Measurements from ENCODE around the gene ZNF3.

The ZNF3 gene

DNA sequence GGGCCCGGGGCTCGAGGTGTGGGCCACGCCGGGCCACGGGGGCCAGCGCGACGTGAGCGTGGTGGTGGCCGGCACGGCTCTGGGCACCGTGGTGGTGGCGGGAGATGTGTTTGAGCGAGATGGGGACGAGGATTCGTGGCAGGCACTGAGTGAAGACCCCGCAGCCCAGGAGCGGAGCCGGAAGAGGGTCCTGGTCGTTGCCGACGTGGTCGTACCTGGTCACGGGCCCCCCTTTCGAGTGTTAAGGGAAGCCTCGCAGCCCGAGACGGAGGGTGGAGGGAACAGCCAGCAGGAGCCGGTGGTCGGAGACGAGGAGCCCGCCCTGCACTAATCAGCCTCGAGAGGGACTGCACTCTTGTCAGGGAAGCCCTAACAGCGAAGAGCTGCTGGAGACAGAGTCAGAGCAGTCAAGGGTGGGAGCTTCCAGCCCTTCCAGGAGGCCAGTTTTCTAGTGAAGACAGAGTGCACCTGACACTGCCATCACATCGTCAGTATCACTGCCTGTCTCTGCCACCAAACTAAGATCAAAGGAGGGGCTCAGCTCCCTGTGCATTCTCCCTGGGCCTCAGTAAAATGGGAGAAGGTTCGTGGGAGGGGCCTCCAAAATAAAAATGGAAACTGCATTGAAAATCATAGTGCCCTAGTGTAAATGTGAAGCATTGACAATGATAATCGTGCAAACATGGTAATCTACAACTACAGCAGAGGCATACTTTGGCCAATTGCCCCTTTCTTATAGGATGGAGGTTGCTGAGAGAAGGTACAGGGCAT is 46.5 kb upstream of the ZNF3 start:
- Histone ChIP-seq H3K27ac (ENCODE audit: extremely low read depth, low read depth, low read length) (peak overlapping the region; percentile 98; the same call in 1 of the 2 replicates), H3K9me3 (ENCODE audit: control insufficient read depth, insufficient read depth, low read depth, low read length) (no peaks in the 10 kb centered on the region), H3K4me3 (ENCODE audit: low read depth, low read length) (peak overlapping the region; percentile 79), H3K4me1 (ENCODE audit: control insufficient read depth, insufficient read depth, low read length) (no peaks in the 10 kb centered on the region; the same call in 1 of the 2 replicates), H3K36me3 (ENCODE audit: control insufficient read depth in 2 of 2, insufficient read depth in 1 of 2, low read length in 2 of 2) (peaks cover 0 to 5% of the 10 kb centered on the region in 2 experiments; a peak in 2 of 3 replicates)
- ChIA-PET CTCF (interaction anchor here (0.5 to 2.0 kb wide), 14 partner anchors 13 to 659 kb away, joined by 3 to 10 read pairs (median 3); no protein-coding TSS in a partner anchor), POLR2A (interaction anchor here (0.5 to 3.7 kb wide), 2 partner anchors 27 to 705 kb away, joined by 3 to 31 read pairs; partner anchors contain the start of genes AP4M1 and MCM7)
- TF ChIP-seq, protein P1, sequence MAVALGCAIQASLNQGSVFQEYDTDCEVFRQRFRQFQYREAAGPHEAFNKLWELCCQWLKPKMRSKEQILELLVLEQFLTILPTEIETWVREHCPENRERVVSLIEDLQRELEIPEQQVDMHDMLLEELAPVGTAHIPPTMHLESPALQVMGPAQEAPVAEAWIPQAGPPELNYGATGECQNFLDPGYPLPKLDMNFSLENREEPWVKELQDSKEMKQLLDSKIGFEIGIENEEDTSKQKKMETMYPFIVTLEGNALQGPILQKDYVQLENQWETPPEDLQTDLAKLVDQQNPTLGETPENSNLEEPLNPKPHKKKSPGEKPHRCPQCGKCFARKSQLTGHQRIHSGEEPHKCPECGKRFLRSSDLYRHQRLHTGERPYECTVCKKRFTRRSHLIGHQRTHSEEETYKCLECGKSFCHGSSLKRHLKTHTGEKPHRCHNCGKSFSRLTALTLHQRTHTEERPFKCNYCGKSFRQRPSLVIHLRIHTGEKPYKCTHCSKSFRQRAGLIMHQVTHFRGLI (tag by site-specific recombination; IDR thresholded peaks at IDR 0.05), result no peak
- TF ChIP-seq, protein P2, sequence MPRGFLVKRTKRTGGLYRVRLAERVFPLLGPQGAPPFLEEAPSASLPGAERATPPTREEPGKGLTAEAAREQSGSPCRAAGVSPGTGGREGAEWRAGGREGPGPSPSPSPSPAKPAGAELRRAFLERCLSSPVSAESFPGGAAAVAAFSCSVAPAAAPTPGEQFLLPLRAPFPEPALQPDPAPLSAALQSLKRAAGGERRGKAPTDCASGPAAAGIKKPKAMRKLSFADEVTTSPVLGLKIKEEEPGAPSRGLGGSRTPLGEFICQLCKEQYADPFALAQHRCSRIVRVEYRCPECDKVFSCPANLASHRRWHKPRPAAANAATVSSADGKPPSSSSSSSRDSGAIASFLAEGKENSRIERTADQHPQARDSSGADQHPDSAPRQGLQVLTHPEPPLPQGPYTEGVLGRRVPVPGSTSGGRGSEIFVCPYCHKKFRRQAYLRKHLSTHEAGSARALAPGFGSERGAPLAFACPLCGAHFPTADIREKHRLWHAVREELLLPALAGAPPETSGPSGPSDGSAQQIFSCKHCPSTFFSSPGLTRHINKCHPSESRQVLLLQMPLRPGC (tag by site-specific recombination; IDR thresholded peaks at IDR 0.05), result no peak
- TF ChIP-seq, protein P3, sequence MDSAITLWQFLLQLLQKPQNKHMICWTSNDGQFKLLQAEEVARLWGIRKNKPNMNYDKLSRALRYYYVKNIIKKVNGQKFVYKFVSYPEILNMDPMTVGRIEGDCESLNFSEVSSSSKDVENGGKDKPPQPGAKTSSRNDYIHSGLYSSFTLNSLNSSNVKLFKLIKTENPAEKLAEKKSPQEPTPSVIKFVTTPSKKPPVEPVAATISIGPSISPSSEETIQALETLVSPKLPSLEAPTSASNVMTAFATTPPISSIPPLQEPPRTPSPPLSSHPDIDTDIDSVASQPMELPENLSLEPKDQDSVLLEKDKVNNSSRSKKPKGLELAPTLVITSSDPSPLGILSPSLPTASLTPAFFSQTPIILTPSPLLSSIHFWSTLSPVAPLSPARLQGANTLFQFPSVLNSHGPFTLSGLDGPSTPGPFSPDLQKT (IDR thresholded peaks at IDR 0.05; ENCODE audit: borderline replicate concordance, low read depth, low read length), result no peak
- no peak for TF ChIP-seq ZNF791 (tag by site-specific recombination; IDR thresholded peaks at IDR 0.05)
- no peak for TF ChIP-seq ZNF596 (tag by site-specific recombination; IDR thresholded peaks at IDR 0.05)
- TF ChIP-seq ZNF341 (tag by site-specific recombination; IDR thresholded peaks at IDR 0.05; ENCODE audit: low read depth), result peak; percentile 96
- TF ChIP-seq, protein P4, sequence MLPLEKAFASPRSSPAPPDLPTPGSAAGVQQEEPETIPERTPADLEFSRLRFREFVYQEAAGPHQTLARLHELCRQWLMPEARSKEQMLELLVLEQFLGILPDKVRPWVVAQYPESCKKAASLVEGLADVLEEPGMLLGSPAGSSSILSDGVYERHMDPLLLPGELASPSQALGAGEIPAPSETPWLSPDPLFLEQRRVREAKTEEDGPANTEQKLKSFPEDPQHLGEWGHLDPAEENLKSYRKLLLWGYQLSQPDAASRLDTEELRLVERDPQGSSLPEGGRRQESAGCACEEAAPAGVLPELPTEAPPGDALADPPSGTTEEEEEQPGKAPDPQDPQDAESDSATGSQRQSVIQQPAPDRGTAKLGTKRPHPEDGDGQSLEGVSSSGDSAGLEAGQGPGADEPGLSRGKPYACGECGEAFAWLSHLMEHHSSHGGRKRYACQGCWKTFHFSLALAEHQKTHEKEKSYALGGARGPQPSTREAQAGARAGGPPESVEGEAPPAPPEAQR (tag by site-specific recombination; IDR thresholded peaks at IDR 0.05), result no peak
- no peak for TF ChIP-seq ZBTB21 (tag by site-specific recombination; IDR thresholded peaks at IDR 0.05)
- no peak for TF ChIP-seq YY1 (tag by site-specific recombination; IDR thresholded peaks at IDR 0.05)
- TF ChIP-seq ZNF555 (tag by site-specific recombination; conservative IDR thresholded peaks at IDR 0.05), result no peak
- TF ChIP-seq, protein P5, sequence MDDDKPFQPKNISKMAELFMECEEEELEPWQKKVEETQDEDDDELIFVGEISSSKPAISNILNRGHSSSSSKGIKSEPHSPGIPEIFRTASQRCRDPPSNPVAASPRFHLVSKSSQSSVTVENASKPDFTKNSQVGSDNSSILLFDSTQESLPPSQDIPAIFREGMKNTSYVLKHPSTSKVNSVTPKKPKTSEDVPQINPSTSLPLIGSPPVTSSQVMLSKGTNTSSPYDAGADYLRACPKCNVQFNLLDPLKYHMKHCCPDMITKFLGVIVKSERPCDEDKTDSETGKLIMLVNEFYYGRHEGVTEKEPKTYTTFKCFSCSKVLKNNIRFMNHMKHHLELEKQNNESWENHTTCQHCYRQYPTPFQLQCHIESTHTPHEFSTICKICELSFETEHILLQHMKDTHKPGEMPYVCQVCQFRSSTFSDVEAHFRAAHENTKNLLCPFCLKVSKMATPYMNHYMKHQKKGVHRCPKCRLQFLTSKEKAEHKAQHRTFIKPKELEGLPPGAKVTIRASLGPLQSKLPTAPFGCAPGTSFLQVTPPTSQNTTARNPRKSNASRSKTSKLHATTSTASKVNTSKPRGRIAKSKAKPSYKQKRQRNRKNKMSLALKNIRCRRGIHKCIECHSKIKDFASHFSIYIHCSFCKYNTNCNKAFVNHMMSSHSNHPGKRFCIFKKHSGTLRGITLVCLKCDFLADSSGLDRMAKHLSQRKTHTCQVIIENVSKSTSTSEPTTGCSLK (tag by site-specific recombination; IDR thresholded peaks at IDR 0.05), result no peak
- no peak for TF ChIP-seq ZNF404 (tag by site-specific recombination; IDR thresholded peaks at IDR 0.05)
- TF ChIP-seq, protein P6, sequence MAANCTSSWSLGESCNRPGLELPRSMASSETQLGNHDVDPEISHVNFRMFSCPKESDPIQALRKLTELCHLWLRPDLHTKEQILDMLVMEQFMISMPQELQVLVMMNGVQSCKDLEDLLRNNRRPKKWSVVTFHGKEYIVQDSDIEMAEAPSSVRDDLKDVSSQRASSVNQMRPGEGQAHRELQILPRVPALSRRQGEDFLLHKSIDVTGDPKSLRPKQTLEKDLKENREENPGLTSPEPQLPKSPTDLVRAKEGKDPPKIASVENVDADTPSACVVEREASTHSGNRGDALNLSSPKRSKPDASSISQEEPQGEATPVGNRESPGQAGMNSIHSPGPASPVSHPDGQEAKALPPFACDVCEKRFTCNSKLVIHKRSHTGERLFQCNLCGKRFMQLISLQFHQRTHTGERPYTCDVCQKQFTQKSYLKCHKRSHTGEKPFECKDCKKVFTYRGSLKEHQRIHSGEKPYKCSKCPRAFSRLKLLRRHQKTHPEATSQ (tag by site-specific recombination; IDR thresholded peaks at IDR 0.05), result no peak
- peak; percentile 78 for TF ChIP-seq ZNF600 (tag by site-specific recombination; IDR thresholded peaks at IDR 0.05)
- TF ChIP-seq ZNF157 (tag by site-specific recombination; IDR thresholded peaks at IDR 0.05), result no peak
- peak; percentile 54 for TF ChIP-seq ZBTB17 (tag by site-specific recombination; IDR thresholded peaks at IDR 0.05)

All from HEK293 (cell line).